Endothelial cell (in vitro differentiated cells): ENCODE measurements around the gene XRCC4. TPM values are rescaled to one million over a fixed set of nuclear protein-coding genes. Genes with fewer than 3 reads are reported as not detected.

Experiments
- DNase-seq: peaks from one replicate; pipeline ENCODE4 v3.0.0; 2021; ENCODE audit warnings: low spot score
- H3K27ac Mint-ChIP-seq: one replicate; pipeline ENCODE4 v1.8.0; 2021; ENCODE audit warnings: mixed read lengths, inconsistent platforms; ENCODE audit not compliant: unreplicated experiment
- H3K27me3 Mint-ChIP-seq: one replicate; pipeline ENCODE4 v1.8.0; 2021; ENCODE audit warnings: mild to moderate bottlenecking, moderate library complexity, mixed read lengths, inconsistent platforms; ENCODE audit not compliant: unreplicated experiment
- H3K36me3 Mint-ChIP-seq: one replicate; pipeline ENCODE4 v1.8.0; 2021; ENCODE audit warnings: mild to moderate bottlenecking, low read depth, mixed read lengths, inconsistent platforms; ENCODE audit not compliant: unreplicated experiment
- H3K4me1 Mint-ChIP-seq: one replicate; pipeline ENCODE4 v1.8.0; 2021; ENCODE audit warnings: mild to moderate bottlenecking, mixed read lengths, inconsistent platforms; ENCODE audit not compliant: unreplicated experiment
- H3K4me3 Mint-ChIP-seq: one replicate; pipeline ENCODE4 v1.8.0; 2021; ENCODE audit warnings: mild to moderate bottlenecking, mixed read lengths, inconsistent platforms; ENCODE audit not compliant: unreplicated experiment
- H3K9me3 Mint-ChIP-seq: one replicate; pipeline ENCODE4 v1.8.0; 2021; ENCODE audit warnings: mixed read lengths, inconsistent platforms; ENCODE audit not compliant: unreplicated experiment
- CTCF ChIP-seq: fragments of 200-600 bp; sonication (generic); IDR thresholded peaks from one replicate; pipeline ENCODE4 v1.5.0; 2021; ENCODE audit warnings: antibody characterized with exemption; ENCODE audit not compliant: unreplicated experiment
- total RNA-seq: library from RNA; stranded (reverse); fragmentation: NEBNext Ultra II Directional; extraction: Animal tissue kit (Norgen Biotek cat#: 25700); gene quantifications from one replicate; pipeline ENCODE4 v1.2.1, GENCODE V29; 2021; ENCODE audit not compliant: unreplicated experiment

Gene XRCC4
- total RNA-seq, 1 donor from 2014 or later = 6.8 TPM

DNA sequence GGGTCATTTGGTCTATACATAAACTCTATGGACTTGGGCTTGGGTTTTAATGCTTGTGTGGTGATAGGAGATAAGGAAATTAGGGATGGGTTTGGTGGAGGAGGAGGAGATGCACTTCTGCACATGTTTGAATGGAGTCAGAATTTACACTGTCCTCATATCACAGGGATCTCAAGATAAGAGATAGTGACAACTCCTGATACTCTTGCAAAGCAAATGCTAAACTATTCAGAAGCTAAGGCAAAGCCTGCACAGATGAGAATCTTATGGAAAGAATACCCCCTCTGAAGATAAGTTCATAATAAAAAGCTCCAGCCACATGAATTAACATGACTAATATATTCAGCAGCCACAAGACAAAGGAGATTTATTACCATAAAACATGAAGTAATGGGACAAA is 90.2 kb downstream of the XRCC4 start:
- no peaks in the 10 kb centered on the region for H3K9me3 Mint-ChIP-seq
- no peak overlapping the region for H3K27ac Mint-ChIP-seq

DNA sequence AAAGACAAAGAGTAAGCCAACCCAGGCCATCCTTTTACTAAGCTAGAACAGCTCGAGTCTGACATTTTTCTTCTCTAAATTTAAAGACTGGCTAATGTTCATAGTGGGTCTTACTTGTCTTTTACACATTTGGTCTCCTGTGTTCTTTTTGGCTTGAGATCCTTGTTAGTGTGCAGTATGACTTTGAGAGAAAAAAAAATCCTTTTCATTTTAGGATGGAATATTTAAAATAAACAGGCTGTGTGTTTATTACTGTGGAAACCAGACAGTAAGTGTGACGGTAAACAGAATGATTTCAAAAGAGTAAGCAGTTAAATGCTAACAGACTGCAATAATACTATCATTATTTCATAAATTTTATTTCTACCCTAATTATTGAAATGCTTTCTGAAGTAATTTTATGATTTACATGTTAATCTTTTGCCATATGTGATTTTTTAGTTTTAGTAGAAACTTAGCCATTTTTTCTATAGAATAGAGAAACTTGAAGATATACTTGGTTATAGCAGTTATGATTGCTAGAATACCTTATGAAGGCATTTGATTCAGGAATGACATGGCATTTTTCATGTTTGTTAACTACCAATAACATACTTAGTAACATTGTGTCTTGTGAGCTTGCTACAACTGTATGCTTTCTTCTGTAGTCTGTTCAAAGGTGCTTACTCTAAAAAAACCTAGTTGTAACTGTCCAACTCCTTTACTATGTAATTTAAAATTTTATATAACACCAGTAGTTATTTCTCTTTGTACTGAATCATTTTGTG is 92.4 kb downstream of the XRCC4 start:
- no peak for DNase-seq

More for the DNA sequence above, 90.2 kb downstream of the XRCC4 start:
- Mint-ChIP-seq H3K36me3 (no peaks in the 10 kb centered on the region), H3K4me3 (no peak overlapping the region), H3K4me1 (peaks cover 3% of the 10 kb centered on the region), H3K27me3 (peaks cover 2% of the 10 kb centered on the region)
- no peak for DNase-seq
- TF ChIP-seq CTCF = no peak

DNA sequence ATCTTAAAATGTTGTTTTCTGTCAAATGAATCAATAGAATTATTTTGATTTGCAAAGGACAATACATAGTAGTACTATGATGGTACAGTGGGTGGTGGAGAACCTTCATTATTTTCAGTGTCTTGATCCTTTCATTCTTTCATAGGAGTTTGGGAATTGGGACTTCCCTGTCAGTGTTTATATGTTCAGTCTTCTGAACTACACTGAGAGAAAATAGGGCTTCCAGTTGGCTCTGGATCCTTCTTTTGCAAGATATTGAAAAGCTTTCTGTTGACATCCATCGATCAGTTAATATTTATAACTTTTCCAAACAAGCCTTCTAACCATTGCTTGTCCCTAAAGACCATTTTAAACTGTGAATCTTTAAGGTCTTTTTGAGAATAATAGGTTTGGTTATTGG is 94.7 kb downstream of the XRCC4 start:
- Mint-ChIP-seq H3K27me3 (peaks cover 2% of the 10 kb centered on the region), H3K36me3 (no peaks in the 10 kb centered on the region), H3K4me1 (peaks cover 4% of the 10 kb centered on the region), H3K4me3 (no peak overlapping the region), H3K9me3 (no peaks in the 10 kb centered on the region), H3K27ac (no peak overlapping the region)
- no peak for TF ChIP-seq CTCF
- DNase-seq = no peak

More for the DNA sequence above, 92.4 kb downstream of the XRCC4 start:
- Mint-ChIP-seq H3K4me1 (peaks cover 4% of the 10 kb centered on the region), H3K27me3 (peaks cover 2% of the 10 kb centered on the region), H3K9me3 (no peaks in the 10 kb centered on the region), H3K4me3 (no peak overlapping the region), H3K27ac (no peak overlapping the region), H3K36me3 (no peaks in the 10 kb centered on the region)
- no peak for TF ChIP-seq CTCF

- Mint-ChIP-seq H3K4me3 (no peak overlapping the region), H3K9me3 (no peaks in the 10 kb centered on the region), H3K4me1 (peaks cover 4% of the 10 kb centered on the region)
Measured at GRCh38 chr5:83172655-83173054, 95.3 kb downstream of the XRCC4 start.

More at GRCh38 chr5:83172655-83173054, 95.3 kb downstream of the XRCC4 start:
- Mint-ChIP-seq H3K36me3 (no peaks in the 10 kb centered on the region), H3K27ac (no peak overlapping the region), H3K27me3 (peaks cover 2% of the 10 kb centered on the region)
- no peak for TF ChIP-seq CTCF
- DNase-seq = no peak
